ENCODE measurements around the gene CFD.
A peak's percentile ranks its signal among the peaks of the same experiment; 100 is the strongest.
"Not testable (repeated sequence)": the region's sequence is repeated elsewhere in the genome, so short reads cannot be mapped to it uniquely, and the experiment has no call there.

The CFD gene

GRCh38 chr19:852136-853013 is 7.1 kb upstream of the CFD start, which contains the start of gene ELANE:
ELANE (plus strand) TSS chr19:852303; CDS start chr19:852329, 26 bp downstream.
- no peak for DNase-seq (ENCODE audit: low spot score)

- DNase-seq (ENCODE audit: low spot score), result no peak
Measured at GRCh38 chr19:853014-853585, 6.4 kb upstream of the CFD start.

- DNase-seq (ENCODE audit: low spot score), result not testable (repeated sequence)
Measured at GRCh38 chr19:853614-854220, 5.7 kb upstream of the CFD start.

- DNase-seq (ENCODE audit: low spot score), result no peak
Measured at GRCh38 chr19:854549-854948, 4.9 kb upstream of the CFD start.

GRCh38 chr19:855142-855541 is 4.3 kb upstream of the CFD start:
- DNase-seq (ENCODE audit: low spot score), result no peak

- DNase-seq (ENCODE audit: low spot score), result no peak
Measured at GRCh38 chr19:855566-856120, 3.8 kb upstream of the CFD start.

GRCh38 chr19:858284-858683 is 1.2 kb upstream of the CFD start:
- DNase-seq (ENCODE audit: low spot score), result no peak

- no peak for DNase-seq (ENCODE audit: low spot score)
Measured at GRCh38 chr19:861141-861755, 1.8 kb downstream of the CFD start.

- peak; percentile 39 for DNase-seq (ENCODE audit: low spot score)
Measured at GRCh38 chr19:861756-862580, 2.5 kb downstream of the CFD start.

GRCh38 chr19:862581-863314 is 3.3 kb downstream of the CFD start:
- peak; percentile 43 for DNase-seq (ENCODE audit: low spot score)

GRCh38 chr19:863315-863620 is 3.8 kb downstream of the CFD start:
- no peak for DNase-seq (ENCODE audit: low spot score)

GRCh38 chr19:866769-867300 is 7.4 kb downstream of the CFD start:
- no peak for DNase-seq (ENCODE audit: low spot score)

GRCh38 chr19:867301-867793 is 7.9 kb downstream of the CFD start:
- no peak for DNase-seq (ENCODE audit: low spot score)

GRCh38 chr19:867855-868457 is 8.5 kb downstream of the CFD start:
- DNase-seq (ENCODE audit: low spot score), result no peak

- DNase-seq (ENCODE audit: low spot score), result no peak
Measured at GRCh38 chr19:868458-869244, 9.2 kb downstream of the CFD start.

GRCh38 chr19:869245-870177 is 10.0 kb downstream of the CFD start:
- DNase-seq (ENCODE audit: low spot score), result peak; percentile 62

GRCh38 chr19:870314-870713 is 10.8 kb downstream of the CFD start:
- DNase-seq (ENCODE audit: low spot score), result no peak

GRCh38 chr19:870963-871401 is 11.5 kb downstream of the CFD start:
- no peak for DNase-seq (ENCODE audit: low spot score)
